Chondrocyte (in vitro differentiated cells): ENCODE measurements around the gene CCNQ. TPM values are rescaled to one million over a fixed set of nuclear protein-coding genes. Genes with fewer than 3 reads are reported as not detected.
A peak's percentile ranks its signal among the peaks of the same experiment; 100 is the strongest.

Source experiments
- DNase-seq: peaks from one replicate; pipeline ENCODE4 v3.0.0; 2021; ENCODE audit warnings: mixed read lengths, low spot score
- H3K27ac Mint-ChIP-seq: one replicate; pipeline ENCODE4 v1.8.0; 2021; ENCODE audit warnings: mild to moderate bottlenecking, moderate library complexity, mixed read lengths; ENCODE audit not compliant: unreplicated experiment
- H3K27me3 Mint-ChIP-seq: 2 replicates; pipeline ENCODE4 v1.8.0; 2021; ENCODE audit warnings: low read depth, mixed read lengths
- H3K36me3 Mint-ChIP-seq: 2 replicates; pipeline ENCODE4 v1.8.0; 2021; ENCODE audit warnings: low read depth, mixed read lengths
- H3K4me1 Mint-ChIP-seq: 2 replicates; pipeline ENCODE4 v1.8.0; 2021; ENCODE audit warnings: low read depth, mild to moderate bottlenecking, mixed read lengths
- H3K4me3 Mint-ChIP-seq: one replicate; pipeline ENCODE4 v1.8.0; 2021; ENCODE audit warnings: mild to moderate bottlenecking, moderate library complexity, mixed read lengths; ENCODE audit not compliant: unreplicated experiment
- H3K9me3 Mint-ChIP-seq: 2 replicates; pipeline ENCODE4 v1.8.0; 2021; ENCODE audit warnings: low read depth, mixed read lengths
- CTCF ChIP-seq: fragments of 200-600 bp; sonication (generic); IDR thresholded peaks from 2 replicates; pipeline ENCODE4 v1.5.0; 2021; ENCODE audit warnings: antibody characterized with exemption, mild to moderate bottlenecking, moderate library complexity
- total RNA-seq: library from RNA; stranded (reverse); gene quantifications from 3 replicates; pipeline ENCODE4 v1.2.1, GENCODE V29; 2021

Gene CCNQ
- total RNA-seq, 1 donor from 2014 or later, result 17.2 TPM

- no peak overlapping the region for H3K4me3 Mint-ChIP-seq
- H3K9me3 Mint-ChIP-seq, result no peaks in the 10 kb centered on the region
- TF ChIP-seq CTCF, result peak; percentile 7
- H3K4me1 Mint-ChIP-seq, result peaks cover 5% of the 10 kb centered on the region
- H3K27ac Mint-ChIP-seq, result no peak overlapping the region
- no peaks in the 10 kb centered on the region for H3K36me3 Mint-ChIP-seq
- DNase-seq, result peak; percentile 73
- peaks cover 18% of the 10 kb centered on the region for H3K27me3 Mint-ChIP-seq
Observed at GRCh38 chrX:153642051-153642654, 43.2 kb upstream of the CCNQ start.

- no peaks in the 10 kb centered on the region for H3K36me3 Mint-ChIP-seq
- TF ChIP-seq CTCF, result no peak
- H3K4me3 Mint-ChIP-seq, result no peak overlapping the region
- H3K27me3 Mint-ChIP-seq, result peaks cover 18% of the 10 kb centered on the region
- peaks cover 5% of the 10 kb centered on the region for H3K4me1 Mint-ChIP-seq
- peak; percentile 28 for DNase-seq
- no peaks in the 10 kb centered on the region for H3K9me3 Mint-ChIP-seq
- no peak overlapping the region for H3K27ac Mint-ChIP-seq
Observed at GRCh38 chrX:153641627-153642026, 42.7 kb upstream of the CCNQ start.

GRCh38 chrX:153640736-153641575 lies 42.0 kb upstream of the CCNQ start:
- H3K4me3 Mint-ChIP-seq, result no peak overlapping the region
- peaks cover 5% of the 10 kb centered on the region for H3K4me1 Mint-ChIP-seq
- DNase-seq, result peak; percentile 72
- H3K9me3 Mint-ChIP-seq, result no peaks in the 10 kb centered on the region
- H3K27me3 Mint-ChIP-seq, result peaks cover 15% of the 10 kb centered on the region
- H3K36me3 Mint-ChIP-seq, result no peaks in the 10 kb centered on the region
- TF ChIP-seq CTCF, result no peak
- H3K27ac Mint-ChIP-seq, result no peak overlapping the region

GRCh38 chrX:153640045-153640686 lies 41.2 kb upstream of the CCNQ start:
- H3K9me3 Mint-ChIP-seq, result peaks cover under 1% of the 10 kb centered on the region
- TF ChIP-seq CTCF, result no peak
- peak; percentile 73 for DNase-seq
- H3K27ac Mint-ChIP-seq, result no peak overlapping the region
- peaks cover 5% of the 10 kb centered on the region for H3K4me1 Mint-ChIP-seq
- no peak overlapping the region for H3K4me3 Mint-ChIP-seq
- H3K36me3 Mint-ChIP-seq, result no peaks in the 10 kb centered on the region
- peaks cover 11% of the 10 kb centered on the region for H3K27me3 Mint-ChIP-seq
